ENCODE data around the gene MTFMT.

MTFMT gene

DNA sequence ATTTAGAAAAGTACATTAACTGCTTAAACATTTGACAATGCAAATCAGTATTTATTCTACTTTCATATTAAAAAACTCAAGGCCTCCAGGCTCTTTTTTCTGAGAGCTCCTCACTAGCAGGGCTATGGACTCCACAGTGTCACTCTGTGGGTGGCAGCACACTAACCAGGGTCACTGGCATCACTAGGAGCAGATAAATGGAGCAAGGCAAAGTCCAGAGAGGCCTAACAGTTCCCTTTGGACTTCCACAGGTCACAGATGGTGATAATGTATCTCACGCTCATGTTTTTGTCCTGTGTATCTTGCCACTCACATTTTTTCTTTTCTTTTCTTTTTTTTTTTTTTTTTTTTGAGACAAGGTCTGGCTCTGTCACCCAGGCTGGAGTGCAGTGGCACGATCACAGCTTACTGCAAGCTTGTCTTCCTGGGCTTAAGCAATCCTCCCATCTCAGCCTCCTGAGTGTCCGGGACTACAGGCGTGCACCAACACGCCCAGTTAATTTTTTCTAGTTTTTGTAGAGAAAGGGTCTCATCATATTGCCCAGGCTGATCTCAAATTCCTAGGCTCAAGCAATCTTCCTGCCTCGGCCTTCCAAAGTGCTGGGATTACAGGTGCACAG, 47.5 kb downstream of the MTFMT start:
- no peak for DNase-seq

DNA sequence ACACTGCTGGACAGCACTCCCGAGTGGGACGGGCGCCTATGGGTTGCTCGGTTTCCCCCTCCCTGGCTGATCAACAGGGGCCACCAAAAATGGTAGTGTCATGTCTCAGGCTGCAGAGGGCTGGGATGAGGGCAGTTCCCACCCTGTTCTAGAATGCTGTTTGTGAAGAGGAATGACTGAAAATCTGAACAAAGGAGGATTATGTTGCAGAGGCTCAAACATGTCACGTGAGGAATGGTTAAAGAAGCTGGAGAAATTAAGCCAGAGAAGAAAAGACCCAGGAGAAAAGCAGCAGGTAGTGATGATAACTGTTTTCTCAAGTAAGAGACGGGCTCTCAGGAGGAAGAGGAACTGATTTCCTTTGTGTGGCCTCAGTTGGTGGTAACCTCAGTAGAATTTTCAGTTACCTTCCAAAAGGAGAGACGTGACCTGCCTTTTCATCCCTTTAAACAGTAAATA, 50.2 kb downstream of the MTFMT start:
- peak in 1 of 2 experiments; percentile 7 for DNase-seq

DNA sequence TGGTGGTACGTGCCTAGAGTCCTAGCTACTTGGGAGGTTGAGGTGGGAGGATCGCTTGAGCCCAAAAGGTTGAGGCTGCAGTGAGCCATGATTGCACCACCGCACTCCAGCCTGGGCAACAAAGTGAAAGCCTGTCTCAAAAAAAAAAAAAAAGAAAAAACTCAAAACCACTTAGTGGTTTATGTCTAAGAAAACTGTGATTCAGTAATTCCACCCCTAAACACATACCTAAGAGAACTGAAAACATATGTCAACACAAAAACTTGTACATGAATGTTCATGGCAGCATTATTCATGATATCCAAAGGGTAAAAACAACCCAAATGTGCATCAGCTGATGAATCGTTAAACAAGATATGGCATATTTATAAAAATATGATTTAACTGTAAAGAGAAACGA, 54.0 kb downstream of the MTFMT start:
- DNase-seq = no peak

DNA sequence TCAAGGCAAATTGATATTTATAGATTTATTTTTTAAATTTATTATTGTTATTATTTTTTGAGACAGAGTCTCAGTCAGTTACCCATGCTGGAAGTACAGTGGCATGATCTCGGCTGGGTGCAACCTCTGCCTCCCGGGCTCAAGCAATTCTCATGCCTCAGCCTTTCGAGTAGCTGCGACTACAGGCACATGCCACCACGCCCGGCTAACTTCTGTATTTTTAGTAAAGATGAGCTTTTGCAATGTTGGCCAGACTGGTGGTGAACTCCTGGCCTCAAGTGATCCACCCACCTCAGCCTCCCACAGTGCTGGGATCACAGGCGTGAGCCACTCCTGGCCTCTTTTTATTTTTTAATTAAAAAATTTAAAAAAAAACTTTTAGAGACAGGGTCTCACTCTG, 58.7 kb downstream of the MTFMT start:
- no peak for DNase-seq

DNA sequence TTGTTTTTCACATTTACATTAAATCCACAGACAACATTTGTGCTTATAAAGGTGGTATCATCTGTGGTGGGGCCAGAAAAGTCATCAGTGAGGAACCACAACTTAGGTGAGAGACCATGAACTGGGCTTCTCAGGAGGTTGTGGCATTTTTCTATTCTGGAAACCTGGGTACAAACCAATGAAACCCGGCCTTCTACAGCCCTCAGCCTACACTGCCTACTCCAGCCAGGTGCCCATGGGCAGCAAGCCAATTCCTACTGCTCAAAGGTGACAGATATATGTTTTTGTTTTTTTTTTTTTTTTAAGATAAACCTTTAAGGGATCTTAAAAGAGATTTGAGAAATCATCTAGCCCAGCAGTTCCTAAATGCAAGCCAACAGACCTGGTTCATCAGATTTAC, 60.0 kb downstream of the MTFMT start:
- no peak for DNase-seq

DNA sequence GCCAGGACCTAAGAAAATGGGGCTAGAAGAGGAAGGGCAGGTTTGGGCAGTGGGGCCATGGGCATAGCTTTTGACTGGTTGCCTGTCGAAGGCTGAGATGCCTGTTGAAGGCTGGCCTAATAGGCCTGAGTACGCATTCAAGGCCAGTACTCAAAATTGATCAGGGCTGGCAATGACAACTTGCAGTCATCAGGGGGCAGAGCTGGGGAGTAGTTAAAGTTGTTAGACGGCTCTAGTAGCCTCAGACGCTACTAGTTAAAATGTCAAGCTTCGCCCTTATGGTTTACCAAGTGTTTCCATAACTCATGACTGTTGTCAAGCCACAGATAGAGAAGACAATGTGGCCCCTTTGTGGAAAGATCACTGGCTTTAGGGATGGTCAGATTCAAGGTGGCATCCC, 68.4 kb downstream of the MTFMT start:
- no peak for DNase-seq

DNA sequence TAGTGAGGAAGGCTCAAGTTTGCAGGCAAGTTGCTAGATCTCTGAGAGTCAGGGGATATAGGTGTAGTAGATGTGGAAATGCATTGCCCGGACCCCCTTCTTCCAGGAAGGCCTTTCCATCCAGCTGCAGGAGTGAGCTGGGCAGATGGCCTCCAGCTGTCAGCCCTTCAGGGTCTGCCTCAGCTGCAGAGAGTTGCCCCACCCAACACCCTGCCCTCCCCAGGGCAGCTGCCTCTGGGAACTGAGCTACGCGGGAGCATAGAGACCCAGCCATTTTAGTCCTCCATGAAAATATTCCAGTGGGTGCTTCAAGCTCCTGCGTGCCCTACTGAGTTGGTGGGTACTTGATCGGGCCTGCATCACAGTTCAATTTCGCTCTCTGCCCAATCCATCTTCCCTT, 69.3 kb downstream of the MTFMT start:
- DNase-seq = no peak

DNA sequence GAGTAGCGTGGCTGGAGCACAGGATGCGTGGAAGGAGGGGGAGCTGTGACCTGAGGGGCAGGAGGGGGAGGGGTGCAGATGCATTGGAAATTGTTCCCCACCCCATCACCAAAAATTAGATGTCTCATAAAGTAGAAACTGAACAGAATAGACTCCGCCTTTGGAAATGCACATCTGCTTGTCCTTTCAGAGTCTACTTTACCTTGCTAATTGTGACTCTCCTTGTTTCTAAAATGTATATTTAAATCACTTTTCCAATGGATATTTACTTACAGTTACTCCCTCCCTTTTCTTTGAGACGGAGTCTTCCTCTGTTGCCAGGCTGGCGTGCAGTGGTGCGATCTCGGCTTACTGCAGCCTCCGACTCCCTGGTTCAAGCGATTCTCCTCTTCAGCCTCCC, 70.3 kb downstream of the MTFMT start:
- no peak for DNase-seq

DNA sequence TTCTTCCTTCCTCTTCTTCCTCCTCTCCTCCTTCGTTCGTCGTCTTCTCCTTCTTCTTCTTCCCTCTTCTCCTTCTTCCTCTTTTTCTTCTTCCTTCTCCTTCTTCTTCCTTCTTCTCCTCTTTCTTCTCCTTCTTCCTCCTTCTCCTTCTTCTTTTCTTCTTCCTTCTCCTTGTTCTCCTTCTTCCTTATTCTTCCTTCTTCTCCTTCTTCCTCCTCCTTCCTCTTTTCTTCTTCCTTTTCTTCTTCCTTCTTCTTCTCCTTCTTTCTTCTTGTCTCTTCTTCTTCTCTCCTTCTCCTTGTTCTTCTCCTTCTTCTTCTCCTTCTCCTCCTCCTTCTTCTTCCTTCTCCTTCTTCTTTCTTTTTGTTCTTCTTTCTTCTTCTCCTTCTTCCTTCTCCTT, 75.0 kb downstream of the MTFMT start:
- DNase-seq = no peak

DNA sequence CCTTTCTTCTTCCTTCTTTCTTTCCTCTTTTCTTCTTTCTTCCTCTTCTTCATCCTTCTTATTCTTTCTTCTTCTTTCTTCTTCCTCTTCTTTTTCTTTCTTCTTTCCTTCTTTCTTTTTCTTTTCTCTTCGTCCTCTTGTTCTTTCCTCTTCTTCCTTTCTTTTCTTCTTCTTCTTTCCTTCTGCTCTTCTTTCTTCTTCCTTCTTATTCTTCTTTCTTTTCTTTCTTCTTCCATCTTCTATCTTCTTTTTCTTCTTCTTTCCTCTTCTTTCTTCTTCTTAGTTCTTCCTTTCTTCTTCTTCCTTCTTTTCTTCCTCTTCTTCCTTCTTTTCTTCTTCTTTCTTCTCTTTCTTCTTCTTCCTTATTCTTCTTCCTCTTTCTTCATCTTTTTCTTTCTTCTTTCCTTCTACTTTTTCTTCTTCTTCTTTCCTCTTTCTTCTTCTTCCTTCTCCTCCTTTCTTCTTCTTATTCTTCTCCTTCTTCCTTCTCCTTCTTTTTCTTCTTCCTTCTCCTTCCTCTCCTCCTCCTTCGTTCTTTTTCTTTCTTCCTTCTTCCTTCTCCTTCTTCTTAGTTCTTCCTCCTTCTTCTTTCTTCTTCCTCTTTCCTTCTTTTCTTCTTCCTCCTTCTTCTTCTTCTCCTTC, 77.5 kb downstream of the MTFMT start:
- no peak for DNase-seq

Data from NCI-H2081 (cell line).